HEK293 (cell line): Measurements from ENCODE around the gene E4F1.
A peak's percentile ranks its signal among the peaks of the same experiment; 100 is the strongest.

Experiments used
- CTCF ChIA-PET: fragments of 350-600 bp; formaldehyde crosslinking; extraction: SDS; loops from one replicate; lab custom pipeline; 2021; ENCODE audit warnings: antibody characterized with exemption; lab: Yijun Ruan, JAX
- POLR2A ChIA-PET: fragments of 300-600 bp; formaldehyde crosslinking; extraction: SDS; loops from one replicate; lab custom pipeline; 2020; ENCODE audit warnings: antibody characterized with exemption, inconsistent platforms; lab: Yijun Ruan, JAX
- H3K27ac ChIP-seq: fragments of 200-500 bp; sonication (Bioruptor generic); 2 replicates; pipeline ENCODE4 v1.5.1; 2014; ENCODE audit warnings: low read depth, low read length, control low read depth, inconsistent platforms; ENCODE audit errors: extremely low read depth
- H3K36me3 ChIP-seq, 2 experiments: fragments of 200-500 bp in 1 of 2; sonication (Bioruptor generic) in 1 of 2; 1 replicate in 1 of 2; 2 replicates in 1 of 2; pipeline ENCODE4 v1.5.1; 2014 to 2017; ENCODE audit warnings: inconsistent platforms in 2 of 2, low read length in 2 of 2; ENCODE audit not compliant: control insufficient read depth in 2 of 2, insufficient read depth in 1 of 2
- H3K4me1 ChIP-seq: fragments of 200-500 bp; sonication (Bioruptor generic); 2 replicates; pipeline ENCODE4 v1.5.1; 2014; ENCODE audit warnings: mild to moderate bottlenecking, low read length, inconsistent platforms; ENCODE audit not compliant: control insufficient read depth, insufficient read depth
- H3K4me3 ChIP-seq: 2 replicates; pipeline ENCODE4 v1.5.1; 2011; ENCODE audit warnings: low read depth, mild to moderate bottlenecking, control low read depth, low read length, moderate library complexity
- H3K9me3 ChIP-seq: fragments of 200-500 bp; sonication (Bioruptor generic); 2 replicates; pipeline ENCODE4 v1.5.1; 2014; ENCODE audit warnings: low read depth, low read length, inconsistent platforms; ENCODE audit not compliant: control insufficient read depth, insufficient read depth
- EGR2 ChIP-seq: fragments of 450-650 bp; formaldehyde crosslinking; IDR thresholded peaks from 2 replicates; pipeline ENCODE4 v1.5.1; 2016; ENCODE audit warnings: low read depth, missing biosample characterization, missing genetic modification characterization
- HOXA7 ChIP-seq: sonication (generic); formaldehyde crosslinking; IDR thresholded peaks from 2 replicates; pipeline ENCODE4 v1.8.1; 2022; ENCODE audit warnings: missing genetic modification reagents, borderline replicate concordance
- KLF10 ChIP-seq: fragments of 450-650 bp; IDR thresholded peaks from 2 replicates; pipeline ENCODE4 v1.5.1; 2018; ENCODE audit warnings: missing biosample characterization, mild to moderate bottlenecking, missing genetic modification characterization
- KLF7 ChIP-seq: fragments of 450-650 bp; formaldehyde crosslinking; IDR thresholded peaks from 2 replicates; pipeline ENCODE4 v1.5.1; 2016; ENCODE audit warnings: missing biosample characterization, missing genetic modification characterization, borderline replicate concordance
- MZF1 ChIP-seq: fragments of 450-650 bp; formaldehyde crosslinking; IDR thresholded peaks from 2 replicates; pipeline ENCODE4 v1.5.1; 2017; ENCODE audit warnings: missing biosample characterization, missing genetic modification characterization, borderline replicate concordance
- OVOL3 ChIP-seq: fragments of 450-650 bp; formaldehyde crosslinking; IDR thresholded peaks from 2 replicates; pipeline ENCODE4 v1.5.1; 2016; ENCODE audit warnings: missing biosample characterization, missing genetic modification characterization
- SALL2 ChIP-seq: fragments of 450-650 bp; formaldehyde crosslinking; IDR thresholded peaks from 2 replicates; pipeline ENCODE4 v1.5.0; 2017; ENCODE audit warnings: missing biosample characterization, mild to moderate bottlenecking, missing genetic modification characterization, borderline replicate concordance
- SCRT2 ChIP-seq: fragments of 450-650 bp; formaldehyde crosslinking; IDR thresholded peaks from 2 replicates; pipeline ENCODE4 v1.5.1; 2016; ENCODE audit warnings: missing biosample characterization, missing genetic modification characterization
- WT1 ChIP-seq: fragments of 450-650 bp; formaldehyde crosslinking; IDR thresholded peaks from 2 replicates; pipeline ENCODE4 v1.5.1; 2016; ENCODE audit warnings: missing biosample characterization, missing genetic modification characterization
- ZBTB20 ChIP-seq: fragments of 450-650 bp; formaldehyde crosslinking; IDR thresholded peaks from 2 replicates; pipeline ENCODE4 v1.5.1; 2016; ENCODE audit warnings: missing biosample characterization, missing genetic modification characterization
- ZBTB26 ChIP-seq: fragments of 450-650 bp; formaldehyde crosslinking; optimal IDR thresholded peaks from 2 replicates; pipeline ENCODE3; 2016; ENCODE audit warnings: missing biosample characterization, mild to moderate bottlenecking, missing genetic modification characterization
- ZFP37 ChIP-seq: fragments of 450-650 bp; formaldehyde crosslinking; IDR thresholded peaks from 2 replicates; pipeline ENCODE4 v1.5.1; 2016; ENCODE audit warnings: missing biosample characterization, missing genetic modification characterization
- ZFP41 ChIP-seq: fragments of 450-650 bp; formaldehyde crosslinking; IDR thresholded peaks from 2 replicates; pipeline ENCODE4 v1.5.1; 2016; ENCODE audit warnings: missing biosample characterization, missing genetic modification characterization, borderline replicate concordance
- ZNF19 ChIP-seq: fragments of 450-650 bp; formaldehyde crosslinking; IDR thresholded peaks from 2 replicates; pipeline ENCODE4; 2016; ENCODE audit warnings: missing biosample characterization, missing genetic modification characterization, low read depth
- ZNF24 ChIP-seq: fragments of 450-650 bp; formaldehyde crosslinking; IDR thresholded peaks from 2 replicates; pipeline ENCODE4 v1.5.1; 2016; ENCODE audit warnings: missing biosample characterization, missing genetic modification characterization
- ZNF280D ChIP-seq: fragments of 450-650 bp; formaldehyde crosslinking; IDR thresholded peaks from 2 replicates; pipeline ENCODE4 v1.5.1; 2016; ENCODE audit warnings: missing biosample characterization, missing genetic modification characterization
- ZNF37A ChIP-seq: fragments of 450-650 bp; IDR thresholded peaks from 2 replicates; pipeline ENCODE4 v1.5.1; 2018; ENCODE audit warnings: missing biosample characterization, missing genetic modification characterization
- ZNF48 ChIP-seq: fragments of 450-650 bp; formaldehyde crosslinking; IDR thresholded peaks from 2 replicates; pipeline ENCODE4 v1.5.1; 2016; ENCODE audit warnings: missing biosample characterization, missing genetic modification characterization
- ZNF521 ChIP-seq: fragments of 450-650 bp; formaldehyde crosslinking; IDR thresholded peaks from 2 replicates; pipeline ENCODE4 v1.5.1; 2017; ENCODE audit warnings: missing biosample characterization, mild to moderate bottlenecking, missing genetic modification characterization
- ZNF548 ChIP-seq: fragments of 450-650 bp; formaldehyde crosslinking; IDR thresholded peaks from 2 replicates; pipeline ENCODE4 v1.5.1; 2016; ENCODE audit warnings: missing biosample characterization, missing genetic modification characterization
- ZNF596 ChIP-seq: fragments of 450-650 bp; IDR thresholded peaks from 2 replicates; pipeline ENCODE4 v1.5.0; 2018; ENCODE audit warnings: missing biosample characterization, mild to moderate bottlenecking, missing genetic modification characterization, moderate library complexity
- ZNF624 ChIP-seq: fragments of 450-650 bp; formaldehyde crosslinking; IDR thresholded peaks from 2 replicates; pipeline ENCODE4 v1.5.1; 2017; ENCODE audit warnings: missing biosample characterization, missing genetic modification characterization
- ZNF629 ChIP-seq: fragments of 450-650 bp; formaldehyde crosslinking; IDR thresholded peaks from 2 replicates; pipeline ENCODE4 v1.5.1; 2017; ENCODE audit warnings: missing biosample characterization, missing genetic modification characterization
- ZSCAN23 ChIP-seq: fragments of 450-650 bp; formaldehyde crosslinking; IDR thresholded peaks from 2 replicates; pipeline ENCODE4 v1.5.1; 2016; ENCODE audit warnings: missing biosample characterization, missing genetic modification characterization
- TF ChIP-seq, protein P1 (sequence below): fragments of 450-650 bp; formaldehyde crosslinking; IDR thresholded peaks from 2 replicates; pipeline ENCODE4 v1.5.1; 2017; ENCODE audit warnings: missing biosample characterization, missing genetic modification characterization
- TF ChIP-seq, protein P2 (sequence below): fragments of 450-650 bp; formaldehyde crosslinking; IDR thresholded peaks from 2 replicates; pipeline ENCODE4 v1.5.1; 2016; ENCODE audit warnings: missing biosample characterization, missing genetic modification characterization
- TF ChIP-seq, protein P3 (sequence below): fragments of 450-650 bp; formaldehyde crosslinking; IDR thresholded peaks from 2 replicates; pipeline ENCODE4 v1.5.0; 2017; ENCODE audit warnings: missing biosample characterization, missing genetic modification characterization, borderline replicate concordance

Gene E4F1

DNA sequence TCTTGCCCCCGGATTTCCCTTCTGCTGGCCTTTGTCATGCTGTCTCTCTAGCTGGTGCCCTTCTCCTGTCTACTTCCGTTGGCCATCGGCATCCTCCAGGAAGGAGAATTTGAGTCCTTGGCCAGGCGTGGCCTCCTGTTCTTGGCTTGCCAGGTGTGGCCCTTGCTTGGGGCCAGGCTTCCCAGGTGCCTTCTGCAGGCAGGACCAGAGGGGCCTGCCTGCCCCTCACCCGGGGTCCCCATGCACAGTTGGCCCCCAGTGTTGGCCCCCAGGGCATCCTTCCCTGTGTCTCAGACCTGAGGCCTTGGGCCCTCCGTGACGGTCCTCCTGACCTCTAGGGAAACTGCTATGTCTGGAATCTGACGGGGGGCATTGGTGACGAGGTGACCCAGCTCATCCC lies 15.5 kb upstream of the E4F1 start:
- Histone ChIP-seq H3K27ac (no peak overlapping the region), H3K4me3 (no peak overlapping the region), H3K4me1 (no peaks in the 10 kb centered on the region), H3K36me3 (peaks cover 0 to 47% of the 10 kb centered on the region in 2 experiments; a peak in 1 of 3 replicates), H3K9me3 (no peaks in the 10 kb centered on the region)
- CTCF ChIA-PET: no interaction called here
- no peak for TF ChIP-seq ZFP37 (tag by site-specific recombination)
- TF ChIP-seq ZBTB20 (tag by site-specific recombination): no peak
- TF ChIP-seq ZNF24 (tag by site-specific recombination): no peak
- no peak for TF ChIP-seq ZSCAN23 (tag by site-specific recombination)
- no peak for TF ChIP-seq ZNF521 (tag by site-specific recombination)
- no peak for TF ChIP-seq SCRT2 (tag by site-specific recombination)
- TF ChIP-seq ZNF548 (tag by site-specific recombination): no peak
- TF ChIP-seq KLF7 (tag by site-specific recombination): no peak
- no peak for TF ChIP-seq ZBTB26
- no peak for TF ChIP-seq ZNF19 (tag by site-specific recombination)
- TF ChIP-seq ZNF280D: no peak
- TF ChIP-seq OVOL3 (tag by site-specific recombination): no peak
- no peak for TF ChIP-seq EGR2 (tag by site-specific recombination)
- TF ChIP-seq ZFP41 (tag by site-specific recombination): no peak
- TF ChIP-seq MZF1 (tag by site-specific recombination): no peak
- TF ChIP-seq, protein P1, sequence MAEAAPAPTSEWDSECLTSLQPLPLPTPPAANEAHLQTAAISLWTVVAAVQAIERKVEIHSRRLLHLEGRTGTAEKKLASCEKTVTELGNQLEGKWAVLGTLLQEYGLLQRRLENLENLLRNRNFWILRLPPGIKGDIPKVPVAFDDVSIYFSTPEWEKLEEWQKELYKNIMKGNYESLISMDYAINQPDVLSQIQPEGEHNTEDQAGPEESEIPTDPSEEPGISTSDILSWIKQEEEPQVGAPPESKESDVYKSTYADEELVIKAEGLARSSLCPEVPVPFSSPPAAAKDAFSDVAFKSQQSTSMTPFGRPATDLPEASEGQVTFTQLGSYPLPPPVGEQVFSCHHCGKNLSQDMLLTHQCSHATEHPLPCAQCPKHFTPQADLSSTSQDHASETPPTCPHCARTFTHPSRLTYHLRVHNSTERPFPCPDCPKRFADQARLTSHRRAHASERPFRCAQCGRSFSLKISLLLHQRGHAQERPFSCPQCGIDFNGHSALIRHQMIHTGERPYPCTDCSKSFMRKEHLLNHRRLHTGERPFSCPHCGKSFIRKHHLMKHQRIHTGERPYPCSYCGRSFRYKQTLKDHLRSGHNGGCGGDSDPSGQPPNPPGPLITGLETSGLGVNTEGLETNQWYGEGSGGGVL (tag by site-specific recombination): no peak
- TF ChIP-seq HOXA7 (CRISPR knock-in tag): no peak
- no peak for TF ChIP-seq ZNF624
- no peak for TF ChIP-seq ZNF629 (tag by site-specific recombination)
- no peak for TF ChIP-seq ZNF48 (tag by site-specific recombination)
- POLR2A ChIA-PET: interaction anchor here (1.1 kb wide), 1 partner anchor 52 kb away, joined by 5 read pairs; the partner anchor contains the start of gene TRAF7

DNA sequence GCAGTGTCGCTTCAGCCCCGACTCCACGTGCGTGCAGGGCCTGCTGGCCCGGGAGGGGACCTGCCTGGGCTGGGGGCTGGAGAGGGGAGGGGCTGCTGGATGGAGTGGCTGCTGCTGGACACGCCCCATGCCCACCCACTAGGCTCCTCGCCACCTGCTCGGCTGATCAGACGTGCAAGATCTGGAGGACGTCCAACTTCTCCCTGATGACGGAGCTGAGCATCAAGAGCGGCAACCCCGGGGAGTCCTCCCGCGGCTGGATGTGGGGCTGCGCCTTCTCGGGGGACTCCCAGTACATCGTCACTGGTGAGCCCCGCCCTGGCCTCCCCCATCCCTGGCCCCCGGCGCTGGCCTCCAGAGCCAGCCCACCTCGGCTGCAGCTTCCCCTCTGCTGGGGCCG lies 15.1 kb upstream of the E4F1 start:
- Histone ChIP-seq H3K27ac (no peak overlapping the region), H3K4me1 (no peaks in the 10 kb centered on the region), H3K36me3 (peaks cover 0 to 52% of the 10 kb centered on the region in 2 experiments; a peak in 1 of 3 replicates), H3K4me3 (no peak overlapping the region), H3K9me3 (no peaks in the 10 kb centered on the region)
- ChIA-PET POLR2A (interaction anchor here (0.8 to 1.5 kb wide), 4 partner anchors 14 to 53 kb away, joined by 4 to 7 read pairs (median 5); partner anchors contain the start of genes E4F1 and TRAF7), CTCF (interaction anchor here (0.7 kb wide), 1 partner anchor 83 kb away, joined by 3 read pairs; no protein-coding TSS in a partner anchor)
- TF ChIP-seq, protein P2, sequence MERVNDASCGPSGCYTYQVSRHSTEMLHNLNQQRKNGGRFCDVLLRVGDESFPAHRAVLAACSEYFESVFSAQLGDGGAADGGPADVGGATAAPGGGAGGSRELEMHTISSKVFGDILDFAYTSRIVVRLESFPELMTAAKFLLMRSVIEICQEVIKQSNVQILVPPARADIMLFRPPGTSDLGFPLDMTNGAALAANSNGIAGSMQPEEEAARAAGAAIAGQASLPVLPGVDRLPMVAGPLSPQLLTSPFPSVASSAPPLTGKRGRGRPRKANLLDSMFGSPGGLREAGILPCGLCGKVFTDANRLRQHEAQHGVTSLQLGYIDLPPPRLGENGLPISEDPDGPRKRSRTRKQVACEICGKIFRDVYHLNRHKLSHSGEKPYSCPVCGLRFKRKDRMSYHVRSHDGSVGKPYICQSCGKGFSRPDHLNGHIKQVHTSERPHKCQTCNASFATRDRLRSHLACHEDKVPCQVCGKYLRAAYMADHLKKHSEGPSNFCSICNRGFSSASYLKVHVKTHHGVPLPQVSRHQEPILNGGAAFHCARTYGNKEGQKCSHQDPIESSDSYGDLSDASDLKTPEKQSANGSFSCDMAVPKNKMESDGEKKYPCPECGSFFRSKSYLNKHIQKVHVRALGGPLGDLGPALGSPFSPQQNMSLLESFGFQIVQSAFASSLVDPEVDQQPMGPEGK (tag by site-specific recombination): 0 out of 2 replicates have a peak, but pooled peaks have one; percentile 12
- no peak for TF ChIP-seq ZNF596 (tag by site-specific recombination)
- TF ChIP-seq, protein P3, sequence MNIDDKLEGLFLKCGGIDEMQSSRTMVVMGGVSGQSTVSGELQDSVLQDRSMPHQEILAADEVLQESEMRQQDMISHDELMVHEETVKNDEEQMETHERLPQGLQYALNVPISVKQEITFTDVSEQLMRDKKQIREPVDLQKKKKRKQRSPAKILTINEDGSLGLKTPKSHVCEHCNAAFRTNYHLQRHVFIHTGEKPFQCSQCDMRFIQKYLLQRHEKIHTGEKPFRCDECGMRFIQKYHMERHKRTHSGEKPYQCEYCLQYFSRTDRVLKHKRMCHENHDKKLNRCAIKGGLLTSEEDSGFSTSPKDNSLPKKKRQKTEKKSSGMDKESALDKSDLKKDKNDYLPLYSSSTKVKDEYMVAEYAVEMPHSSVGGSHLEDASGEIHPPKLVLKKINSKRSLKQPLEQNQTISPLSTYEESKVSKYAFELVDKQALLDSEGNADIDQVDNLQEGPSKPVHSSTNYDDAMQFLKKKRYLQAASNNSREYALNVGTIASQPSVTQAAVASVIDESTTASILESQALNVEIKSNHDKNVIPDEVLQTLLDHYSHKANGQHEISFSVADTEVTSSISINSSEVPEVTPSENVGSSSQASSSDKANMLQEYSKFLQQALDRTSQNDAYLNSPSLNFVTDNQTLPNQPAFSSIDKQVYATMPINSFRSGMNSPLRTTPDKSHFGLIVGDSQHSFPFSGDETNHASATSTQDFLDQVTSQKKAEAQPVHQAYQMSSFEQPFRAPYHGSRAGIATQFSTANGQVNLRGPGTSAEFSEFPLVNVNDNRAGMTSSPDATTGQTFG (tag by site-specific recombination): no peak
- peak; percentile 60; the same call in 1 of the 2 replicates for TF ChIP-seq KLF10 (tag by site-specific recombination)
- TF ChIP-seq SALL2: no peak
- no peak for TF ChIP-seq WT1
- TF ChIP-seq ZNF37A (tag by site-specific recombination): no peak
